Dedifferentiated amniotic fluid mesenchymal stem cell (primary cell): ENCODE measurements around the gene B4GALNT3.

Source experiments
- DNase-seq: peaks from one replicate; pipeline ENCODE4 v3.0.0-alpha.2; 2016; ENCODE audit errors: extremely low spot score

B4GALNT3 gene

DNA sequence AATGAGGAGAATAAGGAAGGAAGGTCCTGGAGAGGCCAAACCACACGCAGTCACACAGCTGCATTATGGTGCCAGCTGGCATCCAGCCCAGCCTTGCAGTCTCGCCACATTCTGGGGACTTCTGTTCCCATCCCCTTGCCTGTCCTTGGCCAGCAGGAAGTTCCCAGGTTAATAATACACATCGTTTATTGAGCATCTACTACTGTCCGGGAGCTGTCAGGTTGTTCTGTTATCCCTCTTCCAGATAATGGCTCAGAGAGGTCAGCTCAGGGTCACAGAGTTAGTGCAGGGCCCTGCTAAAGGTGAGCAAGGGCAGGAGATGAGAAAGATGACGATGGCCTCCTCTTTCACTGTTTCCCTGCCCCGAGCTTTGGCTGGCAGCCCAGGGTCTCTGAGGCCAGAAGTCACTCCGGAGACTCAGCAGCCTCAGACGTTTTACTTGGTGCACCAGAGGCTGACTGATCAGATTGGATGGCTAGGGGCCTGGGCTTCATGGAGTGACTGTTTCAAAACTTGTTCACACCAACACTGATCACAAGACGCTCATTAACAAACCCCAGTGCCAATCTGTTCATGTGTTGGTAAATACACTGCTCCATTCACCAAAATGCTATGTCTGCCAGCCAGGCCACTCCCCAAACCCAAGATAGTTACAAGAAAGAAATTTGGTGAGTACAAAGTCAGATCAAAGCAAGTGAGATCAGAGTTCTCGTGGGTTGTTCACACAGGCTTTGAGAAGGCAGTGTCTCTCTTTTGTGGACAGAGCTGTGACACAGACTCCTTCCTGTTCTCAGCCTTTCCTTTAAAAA is 79.2 kb downstream of the B4GALNT3 start:
- no peak for DNase-seq

DNA sequence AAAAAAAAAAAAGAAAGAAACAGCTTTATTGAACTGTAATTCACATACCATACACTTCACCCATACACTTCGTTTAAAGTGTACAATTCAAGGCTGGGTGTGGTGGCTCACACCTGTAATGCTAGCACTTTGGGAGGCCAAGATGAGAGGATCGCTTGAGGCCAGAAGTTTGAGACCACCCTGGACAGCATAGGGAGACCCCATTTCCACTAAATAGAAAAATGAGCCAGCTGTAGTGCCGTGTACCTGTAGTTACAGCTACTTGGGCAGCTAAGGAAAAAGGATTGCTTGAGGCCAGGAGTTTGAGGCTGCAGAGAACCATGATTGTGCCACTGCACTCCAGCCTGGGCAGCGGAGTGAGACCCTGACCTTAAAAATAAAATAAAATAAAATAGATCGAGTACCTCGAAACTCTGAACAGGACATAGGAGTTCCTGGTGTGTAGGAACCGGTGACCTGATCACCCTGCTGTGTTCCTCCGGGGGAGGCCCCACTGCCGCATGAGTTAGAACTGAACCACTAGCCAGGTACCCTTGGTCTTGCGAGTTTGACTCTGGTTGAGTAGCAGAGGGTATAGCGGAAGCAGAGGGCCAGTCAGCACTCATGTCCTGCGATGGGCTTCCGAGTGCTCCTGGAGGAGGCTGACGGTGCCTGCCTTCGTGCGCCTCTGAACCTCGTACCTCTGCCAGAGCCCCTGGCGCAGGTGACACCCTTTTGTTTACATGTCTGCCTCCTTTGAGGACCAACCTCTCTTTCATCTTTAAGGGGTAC is 80.0 kb downstream of the B4GALNT3 start:
- DNase-seq: no peak

DNA sequence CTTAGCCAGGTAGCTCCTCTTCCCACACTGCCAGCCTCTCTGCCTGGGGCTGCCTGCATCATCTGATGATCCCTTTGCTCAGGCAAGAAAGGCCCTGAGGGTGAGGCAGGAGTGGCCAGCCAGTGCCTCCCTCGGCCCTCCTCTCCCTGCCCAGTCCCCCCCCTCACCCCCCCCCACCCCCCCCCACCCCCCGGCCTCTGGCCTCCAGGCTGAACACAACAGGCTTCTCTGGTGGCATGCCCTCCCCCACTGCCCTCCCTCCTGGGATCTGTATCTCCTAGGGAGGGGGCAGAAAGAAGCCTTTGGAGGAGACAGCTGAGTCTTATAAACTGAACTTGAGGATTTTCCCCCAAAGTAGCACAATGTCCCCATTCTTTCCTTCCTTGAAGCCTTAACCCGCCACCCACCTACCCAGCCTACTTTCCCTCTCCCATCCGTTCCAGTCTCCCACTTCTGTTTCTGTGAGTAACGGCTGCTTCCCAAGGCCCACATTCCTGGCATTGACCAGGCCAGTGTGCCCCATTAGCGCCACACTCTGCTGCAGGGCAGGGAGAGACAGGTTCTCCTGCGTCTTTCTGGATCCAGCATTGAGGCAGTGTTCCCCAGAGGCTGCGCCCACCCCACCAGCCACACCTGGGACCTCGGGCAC is 82.1 kb downstream of the B4GALNT3 start:
- DNase-seq: no peak

DNA sequence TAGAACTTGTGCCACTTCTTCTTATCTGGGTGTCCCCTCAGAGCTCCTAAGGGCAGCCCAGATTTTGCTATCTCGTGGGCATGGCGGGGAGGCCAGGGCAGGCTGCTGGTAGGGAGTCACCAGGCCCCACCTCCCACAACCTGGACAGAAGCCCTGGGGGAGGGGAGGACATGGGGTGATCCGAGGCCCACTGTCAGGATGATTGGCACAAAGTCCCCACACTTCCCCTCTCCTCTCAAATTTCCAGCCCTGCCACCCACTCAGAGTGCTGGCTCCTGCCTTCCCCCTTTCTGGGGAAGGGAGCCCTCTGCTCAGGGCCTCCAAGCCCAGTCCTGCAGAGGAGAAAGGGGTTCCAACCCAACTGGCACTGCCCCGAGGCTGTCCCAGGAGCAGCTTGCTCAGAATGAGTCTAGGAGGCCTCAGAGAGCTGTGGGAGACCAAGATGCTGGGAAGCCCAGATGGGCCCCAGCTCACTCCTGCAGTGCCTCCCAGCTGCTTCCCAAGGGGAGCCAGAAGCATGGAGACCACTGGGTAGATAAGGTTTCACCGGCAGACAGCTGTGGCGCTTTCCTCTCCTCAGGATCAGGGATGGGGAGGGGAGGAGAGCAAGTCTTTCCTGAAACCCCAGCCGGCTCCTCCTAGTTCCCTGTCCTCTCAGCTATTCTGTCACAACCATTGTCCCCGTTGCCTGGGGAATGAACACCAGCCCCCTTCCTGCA is 82.8 kb downstream of the B4GALNT3 start:
- no peak for DNase-seq

DNA sequence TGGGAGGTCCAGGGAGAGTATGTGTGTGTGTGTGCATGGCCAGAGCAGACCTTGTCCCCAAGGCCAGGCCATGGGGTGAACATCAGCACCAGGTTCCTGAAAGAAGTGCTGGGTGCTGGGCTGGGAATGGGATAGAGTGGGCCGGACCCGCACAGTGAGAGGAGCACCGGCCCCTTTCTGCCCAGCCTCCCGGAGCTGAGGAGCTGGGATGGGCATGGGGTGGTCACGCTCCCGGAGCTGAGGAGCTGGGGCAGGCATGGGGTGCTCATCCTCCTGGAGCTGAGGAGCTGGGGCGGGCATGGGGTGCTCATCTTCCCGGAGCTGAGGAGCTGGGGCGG is 83.3 kb downstream of the B4GALNT3 start:
- DNase-seq: no peak

DNA sequence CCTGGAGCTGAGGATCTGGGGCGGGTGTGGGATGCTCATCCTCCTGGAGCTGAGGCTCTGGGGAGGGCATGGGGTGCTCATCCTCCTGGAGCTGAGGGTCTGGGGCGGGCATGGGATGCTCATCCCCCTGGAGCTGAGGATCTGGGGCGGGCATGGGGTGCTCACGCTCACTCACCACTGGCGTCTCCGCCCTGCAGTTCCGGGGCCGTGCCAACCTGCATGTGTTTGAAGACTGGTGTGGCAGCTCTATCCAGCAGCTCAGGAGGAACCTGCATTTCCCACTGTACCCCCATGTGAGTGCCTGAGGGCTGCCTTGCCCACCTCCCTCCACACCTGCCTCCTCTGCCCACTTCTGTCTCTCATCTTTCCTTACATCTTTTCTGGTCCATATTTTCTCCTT is 84.4 kb downstream of the B4GALNT3 start:
- no peak for DNase-seq

DNA sequence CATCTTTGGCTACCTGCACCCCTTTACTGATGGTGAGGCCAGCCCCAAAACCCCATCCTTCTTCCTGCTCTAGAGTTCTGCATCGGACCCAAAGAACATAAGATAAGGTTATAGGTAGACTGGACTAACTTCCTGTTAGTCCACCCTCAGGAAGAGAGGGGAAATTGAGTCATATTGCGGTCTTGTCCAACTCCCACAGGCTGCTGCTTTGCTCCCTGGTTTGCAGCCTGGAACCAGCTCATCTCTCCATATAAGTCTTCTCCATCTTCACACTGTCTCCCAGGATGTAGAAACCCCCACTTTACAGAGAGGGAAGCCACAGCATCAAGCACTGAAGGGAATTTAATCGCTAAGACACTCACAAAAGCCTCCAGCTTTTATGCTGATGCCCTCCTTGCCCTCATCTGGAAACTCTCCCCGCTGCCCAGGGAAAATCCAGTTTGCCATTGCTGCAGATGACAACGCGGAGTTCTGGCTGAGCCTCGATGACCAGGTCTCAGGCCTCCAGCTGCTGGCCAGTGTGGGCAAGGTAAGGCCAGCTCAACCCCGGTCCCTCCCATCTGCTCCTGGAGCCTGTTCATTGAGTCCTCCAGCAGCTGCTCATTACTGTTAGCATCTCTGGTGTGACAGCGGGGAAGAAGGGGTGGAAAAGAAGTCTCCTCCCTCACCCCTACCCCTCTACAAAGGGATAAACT is 85.3 kb downstream of the B4GALNT3 start:
- no peak for DNase-seq

DNA sequence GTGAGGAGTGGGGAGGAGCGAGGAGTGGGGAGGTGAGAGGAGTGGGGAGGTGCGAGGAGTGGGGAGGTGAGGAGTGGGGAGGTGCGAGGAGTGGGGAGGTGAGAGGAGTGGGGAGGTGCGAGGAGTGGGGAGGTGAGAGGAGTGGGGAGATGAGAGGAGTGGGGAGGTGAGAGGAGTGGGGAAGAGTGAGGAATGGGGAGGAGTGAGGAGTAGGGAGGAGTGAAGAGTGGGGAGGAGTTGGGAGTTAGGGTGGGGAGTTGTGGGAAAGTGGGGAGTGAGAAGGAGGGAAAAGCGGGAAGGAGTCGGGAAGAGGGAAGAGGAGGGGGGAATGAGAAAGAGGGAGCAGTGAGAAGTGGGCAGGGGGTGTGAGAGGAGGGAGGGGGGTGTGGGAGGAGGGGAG is 86.1 kb downstream of the B4GALNT3 start:
- no peak for DNase-seq

DNA sequence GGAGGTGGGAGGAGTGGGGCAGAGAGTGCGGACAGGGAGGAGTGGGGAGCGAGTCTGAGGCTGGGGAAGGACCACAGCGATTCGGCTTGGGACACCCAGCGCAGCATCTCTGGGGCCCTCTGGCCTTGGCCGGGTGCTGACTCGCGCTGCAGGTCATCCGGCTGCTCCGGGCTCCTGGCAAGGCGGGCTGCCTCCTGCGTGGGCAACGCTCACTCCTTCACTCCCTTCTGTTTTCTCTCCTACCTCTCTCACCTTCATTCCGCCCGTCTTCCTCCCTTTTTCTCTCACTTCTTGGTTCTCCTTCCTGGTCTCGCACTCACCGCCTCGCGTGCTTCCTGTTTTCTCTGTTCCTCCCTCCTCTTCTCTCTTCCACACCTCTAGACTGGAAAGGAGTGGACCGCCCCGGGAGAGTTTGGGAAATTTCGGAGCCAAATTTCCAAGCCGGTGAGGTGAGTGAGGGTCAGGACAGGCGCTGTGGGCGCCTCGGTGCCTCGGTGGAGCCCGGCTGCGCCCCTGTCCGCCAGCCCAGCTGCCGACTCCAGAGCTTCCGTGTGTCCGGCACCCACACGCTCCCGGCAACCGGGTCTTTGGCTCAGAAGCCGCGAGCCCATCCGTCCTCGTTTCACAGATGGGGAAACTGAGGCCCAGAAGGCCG is 86.7 kb downstream of the B4GALNT3 start:
- no peak for DNase-seq

DNA sequence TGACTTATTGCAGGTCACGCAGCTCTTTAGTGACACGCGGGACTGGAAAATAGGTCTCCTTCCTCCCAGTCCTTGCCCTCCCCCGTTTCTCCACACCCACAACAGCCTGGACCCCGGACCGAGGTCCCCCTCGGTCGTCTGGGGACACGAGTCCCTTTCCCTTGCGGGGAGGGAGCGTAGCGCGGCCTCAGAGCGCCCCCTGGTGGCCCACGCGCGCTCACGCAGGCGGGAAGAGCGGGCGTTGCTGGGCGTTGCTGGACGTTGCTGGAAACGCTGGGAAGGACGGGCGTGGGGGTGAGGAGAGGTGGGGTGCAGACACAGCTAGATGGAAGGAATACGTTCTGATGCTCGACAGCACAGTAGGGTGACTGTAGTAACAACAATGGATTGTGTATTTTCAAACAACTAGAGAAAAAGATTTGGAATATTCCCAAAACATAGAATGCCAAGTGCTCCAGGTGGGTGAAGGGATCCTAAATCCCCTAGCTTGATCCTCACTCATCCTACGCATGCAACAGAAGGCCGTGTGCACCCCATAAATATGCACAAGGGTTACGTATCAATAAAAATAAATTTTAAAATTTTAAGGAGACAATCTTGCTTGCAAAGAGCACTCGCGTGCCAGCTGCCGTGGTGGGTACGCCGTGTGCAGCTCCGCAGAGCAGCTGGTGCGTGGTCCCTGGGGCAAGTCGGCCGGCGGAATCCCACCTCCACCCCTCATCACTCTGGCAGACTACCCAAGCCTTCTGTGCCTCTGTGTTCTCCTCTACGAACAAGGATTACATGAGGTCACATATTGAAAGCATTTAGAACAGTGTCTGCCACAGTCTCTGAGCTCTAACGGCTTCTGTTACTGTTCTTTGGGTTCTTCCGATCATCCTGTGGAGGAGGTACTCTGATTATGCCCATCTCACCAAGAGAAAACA is 87.4 kb downstream of the B4GALNT3 start:
- DNase-seq: peak; percentile 38

DNA sequence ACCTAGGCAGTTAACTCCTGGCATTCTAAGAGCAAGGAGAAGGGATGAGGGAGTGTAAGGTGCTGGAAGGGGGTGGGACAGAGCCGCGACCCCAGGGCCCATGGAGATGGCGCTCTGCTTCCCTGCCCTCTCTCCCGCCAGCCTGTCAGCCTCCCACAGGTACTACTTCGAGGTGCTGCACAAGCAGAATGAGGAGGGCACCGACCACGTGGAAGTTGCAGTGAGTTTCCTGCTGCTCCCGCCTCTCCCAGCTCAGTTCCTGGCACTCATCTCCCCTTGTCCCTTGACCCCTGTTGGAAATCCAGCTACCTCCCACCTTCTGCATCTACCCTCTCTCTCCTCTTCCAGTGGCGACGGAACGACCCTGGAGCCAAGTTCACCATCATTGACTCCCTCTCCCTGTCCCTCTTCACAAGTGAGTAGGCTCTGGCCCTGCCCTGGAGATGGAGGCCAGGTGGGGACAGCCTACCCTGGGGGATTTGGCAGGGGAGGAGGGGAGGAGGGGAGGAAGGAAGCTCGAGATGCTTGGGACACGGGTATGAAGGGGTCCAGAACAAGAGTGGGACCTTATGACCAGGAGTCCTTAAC is 88.2 kb downstream of the B4GALNT3 start:
- no peak for DNase-seq

DNA sequence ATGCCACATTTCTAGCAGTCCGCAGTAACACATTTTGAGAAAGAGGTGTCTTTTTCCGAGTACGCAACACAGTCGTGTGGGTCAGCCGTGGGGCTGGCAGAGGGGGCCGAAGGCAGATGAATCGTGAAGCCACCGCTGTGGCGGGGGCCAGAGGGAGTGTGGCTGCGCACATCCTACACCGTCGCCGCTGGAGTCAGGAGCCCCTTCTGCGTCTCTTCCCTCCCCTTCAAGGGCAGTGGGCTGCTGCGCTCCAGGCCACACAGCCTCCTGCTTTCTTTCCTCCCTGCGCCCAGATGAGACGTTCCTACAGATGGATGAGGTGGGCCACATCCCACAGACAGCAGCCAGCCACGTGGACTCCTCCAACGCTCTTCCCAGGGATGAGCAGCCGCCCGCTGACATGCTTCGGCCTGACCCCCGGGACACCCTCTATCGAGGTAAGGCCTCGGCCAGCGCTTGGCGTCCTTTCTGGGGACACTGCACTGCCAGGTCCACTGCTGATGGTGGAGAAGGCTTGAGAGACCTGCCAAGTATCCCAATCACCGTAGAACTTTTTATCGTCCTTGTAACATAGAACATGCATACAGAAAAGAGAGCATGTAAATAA is 89.8 kb downstream of the B4GALNT3 start:
- no peak for DNase-seq

DNA sequence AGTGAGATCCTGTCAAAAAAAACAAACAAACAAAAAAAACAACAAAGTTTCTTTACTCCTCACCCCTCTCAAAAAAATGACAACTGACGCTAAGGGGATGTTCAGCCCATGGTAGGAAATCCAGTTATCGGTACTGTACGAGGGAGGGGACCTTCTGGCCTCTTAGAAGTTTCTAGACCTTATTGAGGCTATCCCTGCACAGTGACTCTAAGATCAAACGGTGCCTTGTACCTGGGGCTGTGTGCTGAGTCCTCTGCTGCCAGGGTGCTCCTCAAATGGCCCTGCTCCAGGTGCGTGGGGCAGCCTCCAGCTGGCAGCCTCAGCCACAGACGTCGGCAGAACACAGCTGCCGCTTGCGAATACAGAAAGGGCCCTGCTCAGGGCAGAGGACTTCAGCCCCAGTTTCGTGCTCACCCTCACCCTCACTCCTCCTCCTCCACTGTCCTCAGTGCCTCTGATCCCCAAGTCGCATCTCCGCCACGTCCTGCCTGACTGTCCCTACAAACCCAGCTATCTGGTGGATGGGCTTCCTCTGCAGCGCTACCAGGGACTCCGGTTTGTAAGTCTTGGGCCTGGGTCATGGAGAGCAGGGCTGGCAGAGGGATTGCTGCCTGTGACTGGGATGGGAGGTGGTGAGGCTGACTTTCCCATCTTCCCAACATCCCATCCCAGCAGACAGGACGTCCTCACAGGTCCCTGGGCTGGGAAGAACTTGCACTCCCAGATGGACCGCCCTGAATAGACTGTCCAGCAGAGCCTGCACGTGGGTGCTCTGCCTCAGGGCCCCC is 90.9 kb downstream of the B4GALNT3 start:
- no peak for DNase-seq

DNA sequence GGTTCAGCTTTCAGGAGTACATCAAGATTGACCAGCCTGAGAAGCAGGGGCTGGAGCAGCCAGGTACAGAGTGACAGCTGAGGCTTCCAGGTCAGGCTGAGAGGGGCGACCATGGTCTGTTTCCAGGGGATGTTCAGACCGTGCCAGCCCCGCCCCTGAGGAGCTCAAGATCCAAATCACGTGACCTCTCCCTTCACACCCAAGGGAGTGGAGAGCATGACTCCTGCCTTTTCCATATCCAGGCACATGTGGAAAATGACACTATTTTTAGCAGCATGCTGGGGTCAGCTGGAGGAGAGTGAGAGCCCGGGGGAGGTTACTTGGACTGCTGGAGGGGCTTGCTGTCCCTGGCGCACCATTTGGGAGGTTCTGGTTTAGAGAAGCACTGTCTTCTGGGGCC is 92.7 kb downstream of the B4GALNT3 start:
- DNase-seq: no peak

DNA sequence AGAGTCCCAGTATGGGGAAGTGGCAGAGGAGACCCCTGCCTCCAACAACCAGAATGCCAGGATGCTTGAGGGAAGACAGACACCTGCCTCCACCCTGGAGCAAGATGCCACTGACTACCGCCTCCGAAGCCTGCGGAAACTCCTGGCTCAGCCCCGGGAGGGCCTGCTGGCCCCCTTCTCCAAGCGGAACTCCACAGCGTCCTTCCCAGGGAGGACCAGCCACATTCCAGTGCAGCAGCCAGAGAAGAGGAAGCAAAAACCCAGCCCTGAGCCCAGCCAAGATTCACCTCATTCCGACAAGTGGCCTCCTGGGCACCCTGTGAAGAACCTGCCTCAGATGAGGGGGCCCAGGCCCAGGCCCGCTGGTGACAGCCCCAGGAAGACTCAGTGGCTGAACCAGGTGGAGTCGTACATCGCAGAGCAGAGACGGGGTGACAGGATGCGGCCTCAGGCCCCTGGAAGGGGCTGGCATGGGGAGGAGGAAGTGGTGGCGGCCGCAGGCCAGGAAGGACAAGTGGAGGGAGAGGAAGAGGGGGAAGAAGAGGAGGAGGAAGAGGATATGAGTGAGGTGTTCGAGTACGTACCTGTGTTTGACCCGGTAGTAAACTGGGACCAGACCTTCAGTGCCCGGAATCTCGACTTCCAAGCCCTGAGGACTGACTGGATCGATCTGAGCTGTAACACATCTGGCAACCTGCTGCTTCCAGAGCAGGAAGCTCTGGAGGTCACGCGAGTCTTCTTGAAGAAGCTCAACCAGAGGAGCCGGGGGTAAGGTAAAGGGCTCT is 93.7 kb downstream of the B4GALNT3 start:
- no peak for DNase-seq

DNA sequence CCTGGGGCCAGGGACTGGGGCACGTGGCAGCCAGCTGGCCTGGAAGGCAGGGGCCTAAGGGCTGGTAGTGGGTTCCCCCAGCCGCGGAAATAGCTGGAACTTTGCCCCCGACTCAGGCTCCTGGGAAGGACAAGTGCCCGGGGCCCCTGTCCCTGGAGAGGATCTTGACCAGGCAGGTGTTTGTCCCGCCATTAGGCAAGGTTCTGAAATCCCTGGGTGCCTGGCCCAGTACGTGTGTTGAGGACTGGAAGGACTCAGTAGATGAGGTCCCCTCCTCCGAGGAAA is 94.2 kb downstream of the B4GALNT3 start:
- DNase-seq: no peak

DNA sequence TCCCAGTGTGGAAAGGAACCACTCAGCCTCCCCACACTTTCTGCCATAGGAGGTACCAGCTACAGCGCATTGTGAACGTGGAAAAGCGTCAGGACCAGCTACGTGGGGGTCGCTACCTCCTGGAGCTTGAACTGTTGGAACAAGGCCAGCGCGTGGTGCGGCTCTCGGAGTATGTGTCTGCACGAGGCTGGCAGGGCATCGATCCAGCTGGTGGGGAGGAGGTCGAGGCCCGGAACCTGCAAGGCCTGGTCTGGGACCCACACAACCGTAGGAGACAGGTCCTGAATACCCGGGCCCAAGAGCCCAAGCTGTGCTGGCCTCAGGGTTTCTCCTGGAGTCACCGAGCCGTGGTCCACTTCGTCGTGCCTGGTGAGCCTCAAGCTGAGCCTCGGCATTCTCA is 96.8 kb downstream of the B4GALNT3 start:
- no peak for DNase-seq

DNA sequence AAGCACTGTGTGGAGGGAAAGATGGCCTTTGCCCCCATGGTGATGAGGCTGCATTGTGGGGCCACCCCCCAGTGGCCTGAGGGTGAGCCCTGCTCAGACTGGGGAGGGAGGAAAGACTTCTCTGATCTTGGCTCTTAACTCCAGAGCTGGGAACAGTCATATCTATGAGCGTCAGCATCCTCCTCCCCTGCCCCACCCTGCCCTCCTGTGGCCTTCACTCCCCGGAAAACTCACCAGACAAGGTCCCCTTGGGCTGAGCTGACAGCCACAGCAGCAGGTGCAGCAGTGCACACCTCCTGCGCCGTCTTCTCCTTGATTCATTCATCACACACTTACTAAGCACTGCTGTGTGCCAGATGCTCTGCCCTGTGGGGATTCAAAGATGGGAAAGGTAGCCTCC is 98.8 kb downstream of the B4GALNT3 start:
- DNase-seq: no peak
